HG02885 (cell line): ENCODE measurements around the gene CCDC88C.

ENCODE experiments used
- ATAC-seq: cut with Tn5 transposase; IDR thresholded peaks from one replicate; pipeline ENCODE4 v1.9.1; 2021; ENCODE audit warnings: mild to moderate bottlenecking; ENCODE audit not compliant: unreplicated experiment, poor library complexity

CCDC88C gene

DNA sequence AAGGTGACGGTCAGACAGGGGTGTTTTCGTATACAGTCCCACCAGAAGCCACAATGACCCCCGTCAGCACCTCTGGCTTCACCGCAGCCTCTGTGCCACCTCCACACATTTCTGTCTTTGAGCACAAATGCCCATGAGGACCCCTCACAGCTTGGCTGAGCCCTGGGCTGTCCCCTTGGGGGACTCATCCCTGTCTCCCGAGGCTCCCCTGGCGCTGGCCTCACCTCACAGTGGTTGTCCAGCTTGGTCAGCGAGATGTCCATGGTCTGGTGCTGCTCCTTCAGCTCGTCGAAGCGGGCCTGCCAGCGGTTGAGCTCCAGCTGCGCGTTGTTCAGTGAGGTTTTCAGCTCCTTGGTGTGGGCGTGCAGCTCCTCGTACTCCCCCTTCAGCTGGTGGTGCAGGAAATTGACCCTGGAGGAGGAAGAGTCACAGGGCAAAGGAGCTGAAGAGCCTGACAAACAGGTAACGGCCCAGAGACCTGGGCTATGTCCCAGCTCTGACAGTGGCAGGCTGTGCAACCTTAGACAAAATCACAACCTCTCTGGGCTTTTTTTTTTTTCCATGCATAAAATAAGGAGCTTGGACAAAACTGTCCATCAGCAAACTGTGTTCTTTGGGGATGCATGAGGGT, 120.4 kb downstream of the CCDC88C start:
- ATAC-seq = no peak

DNA sequence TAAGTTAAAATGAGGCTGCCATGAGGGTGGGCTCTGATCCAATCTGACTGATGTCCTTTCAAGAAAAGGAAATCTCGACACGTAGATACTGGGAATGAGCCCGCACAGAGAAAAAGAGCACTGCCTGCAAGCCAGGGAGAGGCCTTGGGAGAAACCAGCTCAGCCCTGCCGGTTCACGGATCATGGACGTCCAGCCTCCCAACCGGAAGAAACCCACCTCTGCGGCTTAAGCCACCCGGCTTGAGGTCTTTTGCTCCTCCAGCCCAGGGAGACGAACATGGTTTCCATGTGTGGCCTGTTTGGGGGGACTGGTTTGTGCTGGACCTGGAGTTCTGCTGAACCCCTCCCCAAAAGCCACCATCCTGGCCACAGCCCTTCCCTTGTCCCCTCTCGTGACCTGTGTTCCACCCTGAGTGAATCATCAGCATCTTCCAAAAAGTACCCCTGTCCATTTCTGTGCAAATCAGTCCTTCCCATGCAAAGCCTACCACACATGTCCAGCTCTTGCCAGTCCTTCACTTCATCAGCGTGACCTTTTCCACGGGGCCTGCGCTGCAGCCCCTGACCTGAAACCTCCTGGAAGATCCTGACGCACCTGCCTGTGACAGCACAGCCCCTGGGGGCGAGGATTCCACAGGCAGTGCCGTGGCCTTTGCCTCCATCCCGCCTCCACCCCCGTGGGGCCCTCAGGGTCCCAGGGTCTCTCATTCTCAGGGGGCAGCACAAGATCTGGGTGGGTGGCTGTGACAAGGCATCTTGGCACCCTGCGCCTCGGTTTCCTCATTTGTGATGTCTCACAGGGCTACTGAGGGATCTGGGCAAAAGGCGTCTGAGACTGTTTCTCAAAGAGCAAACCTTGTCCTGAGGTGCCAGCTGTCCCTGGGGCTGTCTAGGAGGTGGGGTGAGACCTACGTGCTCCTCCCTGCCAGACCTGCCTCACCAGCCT, 121.5 kb downstream of the CCDC88C start:
- ATAC-seq = no peak

DNA sequence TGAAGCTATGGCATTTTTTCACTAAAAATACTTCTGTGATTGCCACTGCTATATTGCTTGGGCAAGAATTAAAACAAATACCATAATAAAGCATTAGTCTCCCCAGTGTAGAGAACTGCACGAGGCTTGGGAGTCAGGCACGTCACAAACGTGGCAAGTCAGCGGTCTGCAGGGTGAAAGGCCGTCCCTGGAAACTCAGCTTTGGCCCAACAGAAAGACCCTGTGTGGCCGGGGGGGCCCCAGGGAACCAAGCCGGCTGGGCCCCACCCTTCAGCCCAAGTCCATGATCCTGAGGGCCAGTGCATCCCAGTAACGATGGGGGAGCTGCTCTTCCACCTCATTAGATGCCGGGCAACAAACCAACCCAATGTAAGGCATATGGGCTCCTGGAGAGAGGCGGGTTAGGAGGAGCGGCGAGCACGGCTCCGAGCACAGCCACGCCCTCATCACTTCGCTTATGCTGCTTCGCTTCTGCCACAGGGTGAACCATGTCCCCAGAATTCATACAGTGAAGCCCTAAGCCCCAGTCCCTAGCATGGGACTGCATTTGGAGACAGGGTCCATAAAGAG, 122.3 kb downstream of the CCDC88C start:
- ATAC-seq = no peak

GRCh38 chr14:91294153-91294552, 123.5 kb downstream of the CCDC88C start:
- no peak for ATAC-seq

DNA sequence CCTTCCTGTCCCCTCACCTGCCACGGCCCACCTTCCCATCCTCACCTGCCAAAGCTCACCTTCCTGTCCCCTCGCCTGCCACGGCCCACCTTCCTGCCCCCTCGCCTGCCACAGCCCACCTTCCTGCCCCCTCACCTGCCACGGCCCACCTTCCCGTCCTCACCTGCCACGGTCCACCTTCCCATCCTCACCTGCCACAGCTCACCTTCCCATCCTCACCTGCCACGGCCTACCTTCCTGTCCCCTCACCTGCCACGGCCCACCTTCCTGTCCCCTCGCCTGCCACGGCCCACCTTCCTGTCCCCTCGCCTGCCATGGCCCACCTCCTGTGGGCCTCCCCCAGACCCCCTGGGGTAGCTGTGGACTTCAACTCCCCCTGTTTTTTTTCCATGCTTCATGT, 124.3 kb downstream of the CCDC88C start:
- ATAC-seq = no peak

DNA sequence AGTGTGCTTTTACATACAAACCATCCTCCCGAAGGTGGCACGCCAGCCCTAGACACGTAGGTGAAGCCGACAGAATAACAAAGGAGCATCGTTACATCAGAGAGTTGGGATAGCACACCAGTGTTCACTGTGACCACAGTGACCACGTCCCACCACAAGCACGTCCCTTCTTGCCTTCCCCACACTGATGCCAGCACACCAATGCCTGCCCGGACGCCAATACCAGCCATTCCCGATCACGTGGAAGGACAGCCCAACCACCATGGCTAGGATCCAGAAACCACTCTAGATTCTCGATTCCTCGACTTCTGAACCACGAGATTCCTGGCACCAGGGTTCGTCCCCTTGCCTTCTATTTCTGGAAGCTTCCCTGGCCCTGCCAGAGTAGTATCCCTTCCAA, 125.1 kb downstream of the CCDC88C start:
- ATAC-seq = no peak

- no peak for ATAC-seq
These were observed 125.7 kb downstream of the CCDC88C start for GRCh38 chr14:91291786-91292405.

- no peak for ATAC-seq
These were observed 126.6 kb downstream of the CCDC88C start for GRCh38 chr14:91290986-91291385.

DNA sequence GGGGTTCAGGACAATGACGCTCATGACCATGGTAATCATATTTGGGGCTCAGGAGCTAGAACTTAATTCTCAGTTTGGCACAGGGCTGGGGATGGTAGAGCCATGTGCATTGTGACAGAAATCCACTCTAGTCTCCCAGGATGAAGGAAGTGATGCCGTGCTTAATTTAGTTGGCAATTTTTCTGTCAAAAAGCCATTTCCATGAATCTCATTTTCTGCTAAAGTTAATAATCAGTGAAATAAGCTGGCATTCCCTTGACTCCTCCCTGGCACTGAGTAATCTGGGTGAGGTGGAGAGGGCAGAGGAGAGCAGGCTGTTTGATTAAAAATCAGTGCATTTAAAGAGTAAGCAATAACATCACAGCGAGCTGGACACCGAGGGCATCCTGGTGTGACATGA, 128.2 kb downstream of the CCDC88C start:
- no peak for ATAC-seq

- ATAC-seq = no peak
These were observed 128.7 kb downstream of the CCDC88C start for GRCh38 chr14:91288876-91289275.

DNA sequence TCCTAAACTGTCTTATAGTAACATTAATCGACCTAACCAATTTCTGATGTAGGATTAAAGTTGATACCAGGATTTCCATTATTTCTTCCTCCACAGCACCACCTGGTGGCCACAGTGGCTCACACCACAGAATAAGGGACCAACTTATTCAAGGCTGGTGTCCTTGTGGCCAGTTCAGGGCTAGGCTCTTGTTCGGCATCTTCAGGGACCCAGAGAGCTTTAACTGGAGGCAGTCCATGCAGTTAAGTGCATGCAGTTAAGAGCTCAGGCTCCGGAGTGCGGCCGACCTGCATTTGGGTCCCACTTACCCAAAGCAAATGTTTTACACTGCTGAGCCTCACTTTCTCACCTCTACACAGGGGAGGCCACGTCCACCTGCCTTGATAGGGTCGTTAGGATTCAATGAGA, 131.1 kb downstream of the CCDC88C start:
- ATAC-seq = peak; percentile 62

DNA sequence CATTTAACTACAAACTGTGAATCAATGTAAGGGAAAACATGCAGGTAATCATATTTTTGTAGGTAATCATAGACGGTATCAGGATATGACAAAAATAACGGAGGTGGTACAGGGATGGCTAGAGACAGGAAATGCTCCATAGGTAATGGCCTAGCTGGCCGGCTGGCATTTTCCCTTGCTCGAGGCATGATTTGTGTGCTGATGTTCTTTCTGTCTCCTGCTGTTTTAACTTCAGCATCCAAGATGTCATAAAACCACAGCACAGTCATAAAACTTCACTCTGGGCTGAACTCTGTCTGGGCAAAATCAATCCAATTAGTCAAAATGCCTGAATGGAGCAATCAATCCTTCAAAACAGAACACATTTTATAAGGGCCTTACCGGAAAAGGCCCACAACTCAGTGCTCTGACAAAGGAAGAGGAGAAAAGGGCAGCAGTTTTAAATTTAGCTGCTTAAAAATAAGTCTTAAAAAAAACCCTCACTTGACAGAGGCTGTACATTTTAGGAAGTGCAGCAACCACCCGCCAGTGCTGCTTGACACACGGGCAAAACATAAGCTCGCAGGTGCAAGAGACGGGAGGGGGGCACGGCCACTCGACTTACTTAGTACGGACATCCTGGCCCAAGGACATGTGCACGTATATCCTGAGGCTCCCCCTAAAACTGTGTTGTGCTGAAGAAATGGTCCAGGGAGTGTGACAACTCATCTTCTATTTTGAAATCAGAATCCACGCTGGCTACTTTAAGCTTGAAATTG, 132.7 kb downstream of the CCDC88C start:
- no peak for ATAC-seq

- ATAC-seq = no peak
These were observed 133.4 kb downstream of the CCDC88C start for GRCh38 chr14:91284146-91284790.

DNA sequence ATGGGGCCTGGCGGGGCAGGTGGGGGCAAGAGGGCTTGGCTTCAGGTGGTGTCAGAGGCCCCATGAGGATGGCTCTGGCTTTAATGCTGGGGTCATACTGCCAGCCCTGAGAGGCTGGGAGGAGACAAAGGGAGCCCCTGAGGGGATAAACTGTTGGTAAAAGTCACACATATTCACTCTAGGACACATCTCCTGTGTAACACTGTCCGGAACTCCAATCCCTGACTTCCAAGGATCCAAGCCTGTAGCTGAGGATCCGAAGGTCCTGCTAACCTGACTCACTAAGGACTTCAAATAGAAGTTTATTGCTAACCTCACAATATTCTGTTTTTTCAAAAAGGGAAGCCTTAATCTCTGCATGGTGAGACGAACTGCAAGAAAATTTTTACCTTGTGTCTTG, 134.0 kb downstream of the CCDC88C start:
- ATAC-seq = no peak

- ATAC-seq = no peak
These were observed 134.5 kb downstream of the CCDC88C start for GRCh38 chr14:91282954-91283645.

DNA sequence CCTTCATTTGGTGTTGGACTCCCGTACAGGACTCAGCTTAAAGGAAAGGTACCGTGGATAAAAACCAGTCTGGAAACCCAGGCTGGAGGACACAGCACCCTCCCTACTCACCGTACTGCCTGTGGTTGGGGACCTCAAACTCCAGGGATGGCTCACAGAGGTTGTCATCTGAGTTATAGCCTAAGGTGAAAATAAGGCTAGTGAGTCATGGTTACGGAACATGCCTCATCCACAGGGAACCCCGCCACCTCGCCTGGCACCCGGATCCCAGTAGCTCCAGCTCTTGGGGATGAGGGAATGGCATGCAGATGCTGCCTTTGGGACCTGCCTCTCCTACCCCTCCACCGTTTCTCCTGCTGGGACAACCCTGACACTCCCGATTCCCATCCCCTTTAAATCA, 136.3 kb downstream of the CCDC88C start:
- ATAC-seq = no peak

- no peak for ATAC-seq
These were observed 137.5 kb downstream of the CCDC88C start for GRCh38 chr14:91280129-91280528.

- no peak for ATAC-seq
These were observed 138.3 kb downstream of the CCDC88C start for GRCh38 chr14:91279354-91279753.

DNA sequence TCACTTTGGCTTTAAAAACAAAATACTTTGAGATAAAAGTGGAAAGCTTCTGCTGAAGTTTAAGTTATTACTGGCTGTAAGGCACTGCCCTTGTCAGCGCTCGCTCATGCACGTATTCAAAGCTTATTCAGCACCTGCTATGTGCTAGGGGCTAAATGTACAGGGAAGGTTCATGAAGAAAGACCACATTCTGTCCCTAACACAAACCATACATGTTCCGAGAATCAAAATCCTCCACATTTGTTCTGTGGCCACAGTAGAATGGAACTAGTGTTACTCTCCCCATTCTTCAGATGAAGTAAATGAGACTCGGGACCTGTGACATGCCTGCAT, 139.3 kb downstream of the CCDC88C start:
- ATAC-seq = no peak
